GM20000 (cell line): ENCODE measurements around the gene AZGP1.
"Not testable (repeated sequence)": the region's sequence is repeated elsewhere in the genome, so short reads cannot be mapped to it uniquely, and the experiment has no call there.

Experiments used
- DNase-seq: peaks from one replicate; pipeline ENCODE4 v3.0.0; 2012; ENCODE audit warnings: low spot score
- TF ChIP-seq, protein P1 (sequence below): IDR thresholded peaks from 2 replicates; pipeline ENCODE4 v1.5.1; 2012; ENCODE audit warnings: mild to moderate bottlenecking, control low read depth; ENCODE audit errors: extremely low read depth, missing control alignments

The AZGP1 gene

DNA sequence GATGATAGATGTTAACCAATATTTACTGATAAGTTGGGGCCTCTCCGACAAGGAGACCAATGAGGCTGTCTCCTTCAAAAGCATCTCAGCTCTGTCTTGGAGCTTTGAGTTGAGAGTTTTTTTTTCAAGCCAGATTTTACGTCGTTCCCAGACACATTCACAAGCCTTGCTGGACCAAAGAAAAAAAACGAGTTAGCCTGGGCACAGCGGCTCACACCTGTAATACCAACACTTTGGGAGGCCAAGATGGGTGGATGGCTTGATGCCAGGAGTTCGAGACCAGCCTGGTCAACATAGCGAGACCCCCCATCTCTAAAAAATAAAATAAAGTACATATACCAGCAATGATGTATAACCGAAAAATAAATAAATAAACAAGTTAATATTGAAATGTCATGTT is 19.0 kb upstream of the AZGP1 start:
- TF ChIP-seq, protein P1, sequence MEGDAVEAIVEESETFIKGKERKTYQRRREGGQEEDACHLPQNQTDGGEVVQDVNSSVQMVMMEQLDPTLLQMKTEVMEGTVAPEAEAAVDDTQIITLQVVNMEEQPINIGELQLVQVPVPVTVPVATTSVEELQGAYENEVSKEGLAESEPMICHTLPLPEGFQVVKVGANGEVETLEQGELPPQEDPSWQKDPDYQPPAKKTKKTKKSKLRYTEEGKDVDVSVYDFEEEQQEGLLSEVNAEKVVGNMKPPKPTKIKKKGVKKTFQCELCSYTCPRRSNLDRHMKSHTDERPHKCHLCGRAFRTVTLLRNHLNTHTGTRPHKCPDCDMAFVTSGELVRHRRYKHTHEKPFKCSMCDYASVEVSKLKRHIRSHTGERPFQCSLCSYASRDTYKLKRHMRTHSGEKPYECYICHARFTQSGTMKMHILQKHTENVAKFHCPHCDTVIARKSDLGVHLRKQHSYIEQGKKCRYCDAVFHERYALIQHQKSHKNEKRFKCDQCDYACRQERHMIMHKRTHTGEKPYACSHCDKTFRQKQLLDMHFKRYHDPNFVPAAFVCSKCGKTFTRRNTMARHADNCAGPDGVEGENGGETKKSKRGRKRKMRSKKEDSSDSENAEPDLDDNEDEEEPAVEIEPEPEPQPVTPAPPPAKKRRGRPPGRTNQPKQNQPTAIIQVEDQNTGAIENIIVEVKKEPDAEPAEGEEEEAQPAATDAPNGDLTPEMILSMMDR, result no peak
- no peak for DNase-seq

DNA sequence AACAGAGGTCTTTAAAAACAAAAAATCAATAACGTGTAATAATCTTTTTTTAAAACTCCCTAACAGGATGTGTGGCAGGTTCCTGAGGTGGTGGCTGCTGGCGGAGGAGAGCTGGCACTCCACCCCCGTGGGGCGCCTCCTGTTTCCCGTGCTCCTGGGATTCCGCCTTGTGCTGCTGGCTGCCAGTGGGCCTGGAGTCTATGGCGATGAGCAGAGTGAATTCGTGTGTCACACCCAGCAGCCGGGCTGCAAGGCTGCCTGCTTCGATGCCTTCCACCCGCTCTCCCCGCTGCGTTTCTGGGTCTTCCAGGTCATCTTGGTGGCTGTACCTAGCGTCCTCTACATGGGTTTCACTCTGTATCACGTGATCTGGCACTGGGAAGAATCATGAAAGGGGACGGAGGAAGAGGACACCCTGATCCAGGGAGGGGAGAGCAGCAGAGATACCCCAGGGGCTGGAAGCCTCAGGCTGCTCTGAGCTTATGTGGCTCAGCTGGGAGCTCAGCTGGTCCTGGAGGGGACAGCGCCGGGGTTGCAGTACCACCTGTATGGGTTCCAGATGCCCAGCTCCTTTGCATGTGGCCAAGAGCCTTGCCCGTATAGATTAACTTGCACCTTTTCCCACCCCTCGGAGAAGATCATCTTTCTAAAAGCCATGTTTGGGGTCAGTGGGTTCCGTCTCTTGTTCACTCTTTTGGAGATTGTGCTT is 16.7 kb upstream of the AZGP1 start:
- no peak for DNase-seq

DNA sequence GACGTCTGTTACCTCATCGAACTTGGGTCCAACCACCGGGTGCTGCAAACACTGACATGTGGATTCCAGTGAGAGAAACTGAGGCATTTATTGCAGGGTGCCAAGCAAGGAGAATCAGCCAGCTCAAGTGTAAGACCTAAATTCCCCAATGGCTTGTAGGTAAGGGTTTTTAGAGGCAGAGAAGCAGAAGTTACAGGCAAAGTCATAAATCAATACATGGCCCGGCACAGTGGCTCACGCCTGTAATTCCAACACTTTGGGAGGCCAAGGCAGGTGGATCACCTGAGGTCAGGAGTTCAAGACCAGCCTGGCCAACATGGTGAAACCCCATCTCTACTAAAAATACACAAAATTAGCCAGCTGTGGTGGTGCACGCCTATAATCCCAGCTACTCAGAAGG is 15.7 kb upstream of the AZGP1 start:
- DNase-seq, result not testable (repeated sequence)

More for the DNA sequence above, 16.7 kb upstream of the AZGP1 start:
- TF ChIP-seq, protein P1, result no peak

DNA sequence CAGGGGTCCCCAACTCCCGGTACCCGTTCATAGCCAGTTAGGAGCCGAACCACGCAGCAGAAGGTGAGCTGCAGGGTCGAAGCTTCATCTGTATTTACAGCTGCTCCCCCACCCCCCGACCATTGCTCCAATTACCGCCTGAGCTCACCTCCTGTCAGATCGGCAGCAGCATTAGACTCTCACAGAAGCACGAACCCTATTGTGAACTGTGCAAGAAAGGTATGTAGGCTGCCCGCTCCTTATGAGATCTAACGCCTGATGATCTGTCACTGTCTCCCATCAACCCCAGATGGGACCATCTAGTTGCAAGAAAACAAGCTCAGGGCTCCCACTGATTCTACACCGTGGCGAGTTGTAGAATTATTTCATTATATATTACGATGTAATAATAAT is 14.6 kb upstream of the AZGP1 start:
- no peak for DNase-seq
- TF ChIP-seq, protein P1, result no peak

DNA sequence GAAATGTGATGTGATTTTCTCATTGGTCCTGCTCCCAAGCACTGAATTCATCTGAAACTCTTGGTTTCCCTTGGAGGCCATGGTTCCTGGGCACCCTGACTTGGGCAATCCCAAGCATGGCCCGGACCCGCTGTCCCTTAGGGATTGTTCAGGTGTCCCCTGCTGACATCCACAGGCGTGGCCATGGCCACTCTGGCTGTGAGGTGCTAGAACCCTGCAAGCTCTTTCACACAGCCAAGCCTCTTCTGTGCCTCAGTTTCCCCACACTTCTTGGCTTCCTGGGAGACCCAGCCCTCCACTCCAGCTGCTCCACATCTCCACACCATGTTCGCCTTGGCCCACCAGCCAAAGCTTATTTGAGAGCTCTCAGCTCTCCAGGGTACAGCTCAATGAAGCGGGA is 12.0 kb upstream of the AZGP1 start:
- no peak for DNase-seq
- TF ChIP-seq, protein P1, result no peak

DNA sequence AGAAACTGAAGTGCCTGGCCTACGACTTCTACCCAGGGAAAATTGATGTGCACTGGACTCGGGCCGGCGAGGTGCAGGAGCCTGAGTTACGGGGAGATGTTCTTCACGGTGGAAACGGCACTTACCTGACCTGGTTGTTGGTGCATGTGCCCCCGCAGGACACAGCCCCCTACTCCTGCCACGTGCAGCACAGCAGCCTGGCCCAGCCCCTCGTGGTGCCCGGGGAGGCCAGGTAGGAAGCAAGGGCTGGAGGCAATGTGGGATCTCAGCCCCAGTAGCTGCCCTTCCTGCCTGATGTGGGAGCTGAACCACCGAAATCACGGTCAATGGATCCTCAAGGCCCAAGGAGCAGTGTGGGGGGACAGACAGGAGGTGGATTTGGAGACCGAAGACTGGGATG is 11.5 kb upstream of the AZGP1 start:
- DNase-seq, result not testable (repeated sequence)

DNA sequence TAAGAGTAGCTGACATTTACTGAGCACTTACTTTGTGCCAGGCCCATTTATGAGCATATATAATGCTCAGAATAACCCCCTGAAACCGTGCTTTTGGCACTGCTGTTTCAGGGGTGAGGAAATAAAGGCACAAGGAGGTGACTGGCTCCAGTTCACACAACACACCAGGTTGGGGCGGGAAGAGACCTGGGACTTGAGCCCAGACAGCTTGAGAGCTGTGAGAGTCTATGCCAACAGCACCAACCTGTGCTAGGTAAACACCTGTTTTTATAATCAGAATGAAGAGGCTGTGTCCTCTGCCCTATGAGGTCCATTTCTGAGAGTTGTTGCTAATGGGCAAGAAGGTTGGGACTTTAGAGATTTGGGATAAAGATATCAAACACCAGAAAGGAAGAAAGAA is 8.8 kb upstream of the AZGP1 start:
- TF ChIP-seq, protein P1, result no peak
- DNase-seq, result no peak

DNA sequence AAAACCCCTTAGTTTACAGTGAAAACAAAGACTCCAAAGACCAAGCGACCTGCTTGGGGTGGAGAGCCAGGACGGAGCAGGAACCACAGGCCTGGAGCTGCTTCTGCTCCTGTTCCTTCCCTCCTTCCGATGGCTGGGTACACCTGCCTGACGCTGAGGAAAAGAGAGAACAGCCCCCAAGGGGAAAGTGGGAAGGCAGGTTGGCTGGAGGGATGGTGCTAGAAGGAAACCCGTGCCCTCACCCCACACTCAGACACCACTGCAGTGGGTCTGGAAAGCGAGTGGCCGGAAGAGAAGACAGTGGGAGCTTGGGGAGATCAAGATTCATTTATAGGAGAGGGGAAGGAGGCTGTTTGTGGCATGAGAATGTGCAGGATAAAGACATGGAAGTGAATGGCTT is 5.2 kb upstream of the AZGP1 start:
- not testable (repeated sequence) for DNase-seq

DNA sequence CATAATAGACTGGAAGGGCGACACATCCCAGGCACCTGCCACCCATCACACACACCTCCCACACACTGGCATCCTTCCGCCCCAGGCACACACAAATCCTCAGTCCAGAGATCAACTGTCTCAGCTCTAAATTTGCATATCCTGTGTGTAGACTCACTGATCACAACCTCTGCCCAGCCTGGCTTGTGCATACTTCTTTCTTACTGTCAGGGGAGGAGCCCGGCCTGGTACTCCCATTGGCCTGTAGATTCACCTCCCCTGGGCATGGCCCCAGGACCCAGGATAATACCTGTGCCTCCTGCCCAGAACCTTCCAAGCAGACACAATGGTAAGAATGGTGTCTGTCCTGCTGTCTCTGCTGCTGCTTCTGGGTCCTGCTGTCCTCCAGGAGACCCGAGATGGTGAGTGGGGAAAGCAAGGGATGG is 4.6 kb upstream of the AZGP1 start:
- DNase-seq, result not testable (repeated sequence)

DNA sequence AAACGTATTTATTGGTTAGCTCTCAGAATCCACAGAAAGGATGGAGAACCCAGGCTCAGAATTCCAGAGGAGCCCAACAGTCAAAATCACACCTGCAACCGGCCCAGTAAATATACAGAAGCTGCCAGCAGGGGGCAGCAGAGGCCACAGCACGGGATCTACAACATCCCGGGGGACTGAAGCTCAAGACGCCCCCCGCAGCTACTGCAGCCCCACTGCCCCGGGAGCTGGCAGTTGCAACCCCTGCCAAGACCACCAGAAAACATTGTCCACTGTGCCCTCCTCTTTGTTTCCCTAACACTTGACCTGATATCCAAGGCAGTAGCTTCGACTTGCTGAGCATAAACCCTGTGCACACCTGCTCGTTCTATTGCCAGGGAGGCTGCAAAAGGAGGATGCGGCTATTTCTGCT is 4.0 kb upstream of the AZGP1 start:
- TF ChIP-seq, protein P1, result peak; percentile 58

More for the DNA sequence above, 4.0 kb upstream of the AZGP1 start:
- not testable (repeated sequence) for DNase-seq
